Esophagus squamous epithelium (tissue), 4 donors: ENCODE data around the gene HACD4.

ENCODE experiments used
- CTCF ChIP-seq, 6 experiments: fragments of 450-650 bp in 4 of 6; fragments of 200-600 bp in 2 of 6; sonication (generic) in 2 of 6; IDR thresholded peaks; one replicate each; pipeline ENCODE4 v1.5.1; 2016 to 2019; ENCODE audit warnings: antibody characterized with exemption in 6 of 6, mild to moderate bottlenecking in 4 of 6, moderate library complexity in 4 of 6
- POLR2A ChIP-seq, 4 donors: fragments of 450-650 bp; IDR thresholded peaks; one replicate each; pipeline ENCODE4 v1.6.1; 2017; ENCODE audit warnings: antibody characterized with exemption in 4 of 4, mild to moderate bottlenecking in 4 of 4, moderate library complexity in 3 of 4

- TF ChIP-seq CTCF (IDR thresholded peaks at IDR 0.05), result no peak
- no peak for TF ChIP-seq POLR2A (IDR thresholded peaks at IDR 0.05)
Observed at GRCh38 chr9:21029661-21030060, 1.8 kb downstream of the HACD4 start.
